Ovary (tissue), 9 donors: ENCODE results near the gene ZBTB33. TPM values are rescaled to one million over a fixed set of nuclear protein-coding genes. Genes with fewer than 3 reads are reported as not detected.

Experiments
- DNase-seq, 5 donors: peaks; one replicate each; pipeline ENCODE4 v3.0.0-alpha.2; 2019 to 2020
- H3K27ac ChIP-seq, 2 donors: fragments of 200-600 bp; one replicate each; pipeline versions ENCODE4 v1.5.1 to v1.8.0; 2019 to 2022
- H3K27me3 ChIP-seq: fragments of 200-600 bp; one replicate; pipeline ENCODE4 v1.8.0; 2022
- H3K36me3 ChIP-seq: fragments of 200-600 bp; sonication (generic); one replicate; pipeline ENCODE4 v1.5.1; 2019
- H3K4me1 ChIP-seq: one replicate; pipeline ENCODE4 v1.8.1; 2013; ENCODE audit warnings: mild to moderate bottlenecking, moderate library complexity; ENCODE audit not compliant: insufficient read depth
- H3K4me3 ChIP-seq: fragments of 200-600 bp; sonication (generic); one replicate; pipeline ENCODE4 v1.5.1; 2017
- H3K9me3 ChIP-seq, 2 donors: fragments of 200-600 bp in 1 of 2; sonication (generic) in 1 of 2; one replicate each; pipeline versions ENCODE4 v1.5.1 to v1.8.1; 2013 to 2019; ENCODE audit warnings: mild to moderate bottlenecking in 1 of 2, moderate library complexity in 1 of 2
- EP300 ChIP-seq: sonication (generic); formaldehyde crosslinking; IDR thresholded peaks from one replicate; pipeline ENCODE4 v1.6.1; 2017; ENCODE audit warnings: antibody characterized with exemption
- POLR2A ChIP-seq: fragments of 450-650 bp; IDR thresholded peaks from one replicate; pipeline ENCODE4 v1.6.1; 2017; ENCODE audit warnings: antibody characterized with exemption, mild to moderate bottlenecking, moderate library complexity
- WGBS, 3 donors: extraction: QIAGEN DNeasy Blood & Tissue Kit in 1 of 3; methylation state at CpG; one replicate each; pipeline versions ENCODE4 v1.1.5 to v1.1.7; 2013 to 2017; 5-methylcytosine and 5-hydroxymethylcytosine counted together
- intact Hi-C, 4 donors: fragments of 100-400 bp; cut with DNase I; formaldehyde crosslinking; loops; one replicate each; pipeline versions ENCODE4 v1.11.0 to v1.15.1; 2022 to 2023
- polyA plus RNA-seq, 2 donors: library from polyadenylated mRNA; stranded (reverse); fragments of 200-250 nt in 1 of 2; fragments of 350-450 nt in 1 of 2; fragmentation: Illumina TruSeq in 1 of 2; extraction: RNeasy Lipid Tissue Mini Kit (QIAGEN cat#74804) in 1 of 2; gene quantifications; one replicate each; pipeline ENCODE4 v1.2.3, GENCODE V29; 2013 to 2014
- total RNA-seq, 7 donors: library from RNA; depleted of rRNA in 2 of 7; stranded (reverse); fragments of >200 nt in 2 of 7; fragmentation: NEBNext Ultra II Directional in 3 of 7; extraction: Animal tissue kit (Norgen Biotek cat#: 25700) in 3 of 7; gene quantifications; one replicate each; pipeline versions ENCODE4 v1.1.0 to v1.2.4, GENCODE V29; 2016 to 2023
- TF ChIP-seq, protein P1 (sequence below), 3 donors: fragments of 450-650 bp in 2 of 3; fragments of 200-600 bp in 1 of 3; IDR thresholded peaks; one replicate each; pipeline versions ENCODE4 v1.5.1 to v1.8.0; 2016 to 2022; ENCODE audit warnings: antibody characterized with exemption in 3 of 3, mild to moderate bottlenecking in 1 of 3
- donor health status: DM: no; HTN: no; CAD: no; lungs with moderate emphysema.
- donor health status: DM: no; HTN: no; CAD: no.
- donor health status: Bipolar disorder and iron deficiency.
- donor health status: DM: yes; HTN: yes; CAD: no.
- donor health status: DM: no; HTN: no; CAD: no.
- donor health status: DM: yes; HTN: yes; CAD: no.

Gene ZBTB33
- total and polyA plus RNA-seq, 9 donors, result 6.6 to 20.0 (median 14.9) TPM

- intact Hi-C loops, result no loop called here
- DNase-seq, result no peak
- 76 to 82% (median 77%) methylated on average over 6 of the region's 6 CpGs for WGBS, 3 donors
Measured at GRCh38 chrX:120253784-120254183, 3.2 kb downstream of the ZBTB33 start.

GRCh38 chrX:120260369-120260768, 9.8 kb downstream of the ZBTB33 start:
- no peaks in the 10 kb centered on the region for H3K27me3 ChIP-seq
- WGBS, 3 donors, result 31 to 49% (median 37%) methylated on average over 3 of the region's 3 CpGs
- DNase-seq, result no peak
- intact Hi-C loops, result no loop called here
- no peak overlapping the region for H3K4me3 ChIP-seq
- H3K27ac ChIP-seq, result no peak overlapping the region
- no peaks in the 10 kb centered on the region for H3K9me3 ChIP-seq
- no peaks in the 10 kb centered on the region for H3K36me3 ChIP-seq
- no peaks in the 10 kb centered on the region for H3K4me1 ChIP-seq
- no peak for TF ChIP-seq POLR2A
- no peak for TF ChIP-seq EP300
- TF ChIP-seq, protein P1, sequence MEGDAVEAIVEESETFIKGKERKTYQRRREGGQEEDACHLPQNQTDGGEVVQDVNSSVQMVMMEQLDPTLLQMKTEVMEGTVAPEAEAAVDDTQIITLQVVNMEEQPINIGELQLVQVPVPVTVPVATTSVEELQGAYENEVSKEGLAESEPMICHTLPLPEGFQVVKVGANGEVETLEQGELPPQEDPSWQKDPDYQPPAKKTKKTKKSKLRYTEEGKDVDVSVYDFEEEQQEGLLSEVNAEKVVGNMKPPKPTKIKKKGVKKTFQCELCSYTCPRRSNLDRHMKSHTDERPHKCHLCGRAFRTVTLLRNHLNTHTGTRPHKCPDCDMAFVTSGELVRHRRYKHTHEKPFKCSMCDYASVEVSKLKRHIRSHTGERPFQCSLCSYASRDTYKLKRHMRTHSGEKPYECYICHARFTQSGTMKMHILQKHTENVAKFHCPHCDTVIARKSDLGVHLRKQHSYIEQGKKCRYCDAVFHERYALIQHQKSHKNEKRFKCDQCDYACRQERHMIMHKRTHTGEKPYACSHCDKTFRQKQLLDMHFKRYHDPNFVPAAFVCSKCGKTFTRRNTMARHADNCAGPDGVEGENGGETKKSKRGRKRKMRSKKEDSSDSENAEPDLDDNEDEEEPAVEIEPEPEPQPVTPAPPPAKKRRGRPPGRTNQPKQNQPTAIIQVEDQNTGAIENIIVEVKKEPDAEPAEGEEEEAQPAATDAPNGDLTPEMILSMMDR (IDR thresholded peaks at IDR 0.05), result no peak

More at GRCh38 chrX:120253784-120254183, 3.2 kb downstream of the ZBTB33 start:
- H3K27ac ChIP-seq, result no peak overlapping the region
- H3K36me3 ChIP-seq, result no peaks in the 10 kb centered on the region
- no peaks in the 10 kb centered on the region for H3K9me3 ChIP-seq
- no peak overlapping the region for H3K4me3 ChIP-seq
- TF ChIP-seq, protein P1 (IDR thresholded peaks at IDR 0.05), result no peak
- no peak for TF ChIP-seq POLR2A
- no peak for TF ChIP-seq EP300
- no peaks in the 10 kb centered on the region for H3K27me3 ChIP-seq
- no peaks in the 10 kb centered on the region for H3K4me1 ChIP-seq

DNA sequence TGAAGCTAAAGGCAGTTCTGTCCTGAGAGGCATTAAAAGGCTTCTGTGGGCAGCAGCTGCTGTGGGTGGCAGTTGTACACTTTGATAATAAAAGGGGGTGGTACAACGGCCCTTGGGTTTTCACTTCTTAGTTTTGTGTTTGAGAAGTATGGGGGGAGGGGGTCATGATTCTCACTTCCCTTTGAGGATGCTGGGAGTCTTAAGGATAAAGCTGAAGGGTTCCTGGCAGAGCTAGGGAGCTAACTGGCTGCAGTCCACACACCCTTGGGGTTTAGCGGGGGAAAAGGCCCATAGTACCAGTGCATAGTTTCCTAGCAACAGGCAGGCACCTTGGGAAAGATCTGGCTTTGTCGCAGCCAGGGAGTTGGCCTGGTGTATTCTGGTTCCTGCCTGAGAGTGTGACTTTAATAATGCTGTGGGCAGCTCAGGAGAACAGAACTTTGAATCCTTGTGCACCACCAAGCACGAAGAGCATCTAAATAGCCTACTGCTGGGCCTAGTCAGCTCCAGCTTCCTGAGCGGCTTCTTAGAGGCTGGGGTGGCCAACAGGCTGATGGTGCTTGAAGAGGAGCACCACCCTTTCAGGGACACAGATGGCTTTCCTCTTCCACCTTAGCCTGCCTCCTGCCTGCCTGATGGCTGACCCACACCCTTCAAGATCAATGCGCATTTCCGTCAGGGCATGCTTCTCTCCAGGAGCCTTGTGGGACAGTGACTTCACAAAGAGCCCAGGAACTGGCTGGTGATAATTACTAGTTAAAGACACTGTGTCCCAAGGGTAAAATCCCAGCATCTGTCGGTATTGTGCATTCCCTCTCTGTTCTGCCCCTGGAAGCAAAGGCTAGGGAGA, 12.5 kb downstream of the ZBTB33 start:
- Histone ChIP-seq H3K36me3 (no peaks in the 10 kb centered on the region), H3K9me3 (no peaks in the 10 kb centered on the region), H3K4me3 (no peak overlapping the region), H3K27me3 (no peaks in the 10 kb centered on the region), H3K4me1 (no peaks in the 10 kb centered on the region), H3K27ac (no peak overlapping the region)
- intact Hi-C loops, result no loop called here
- DNase-seq, result no peak
- TF ChIP-seq, protein P1 (IDR thresholded peaks at IDR 0.05), result no peak
- no peak for TF ChIP-seq EP300
- TF ChIP-seq POLR2A, result no peak
- 62 to 78% (median 66%) methylated on average over 8 of the region's 8 CpGs for WGBS, 3 donors

GRCh38 chrX:120264341-120264740, 13.7 kb downstream of the ZBTB33 start:
- H3K4me1 ChIP-seq, result no peaks in the 10 kb centered on the region
- H3K27me3 ChIP-seq, result no peaks in the 10 kb centered on the region
- intact Hi-C loops, result no loop called here
- no peak overlapping the region for H3K27ac ChIP-seq
- no peak overlapping the region for H3K4me3 ChIP-seq
- no peak for DNase-seq
- H3K9me3 ChIP-seq, result no peaks in the 10 kb centered on the region
- TF ChIP-seq EP300 (no peak), POLR2A (no peak)
- TF ChIP-seq, protein P1 (IDR thresholded peaks at IDR 0.05), result no peak
- H3K36me3 ChIP-seq, result no peaks in the 10 kb centered on the region
